Left renal cortex interstitium (tissue), 4 donors: Measurements from ENCODE around the gene KRT7. TPM values are rescaled to one million over a fixed set of nuclear protein-coding genes. Genes with fewer than 3 reads are reported as not detected.
"Not testable (repeated sequence)": the region's sequence is repeated elsewhere in the genome, so short reads cannot be mapped to it uniquely, and the experiment has no call there.

Source experiments
- DNase-seq, 4 donors: peaks; one replicate each; pipeline ENCODE4 v3.0.0-alpha.2; 2013; ENCODE audit warnings: low read depth in 4 of 4, low spot score in 2 of 4, missing footprints in 1 of 4
- polyA plus RNA-seq, 4 donors: library from polyadenylated mRNA; unstranded; fragments of 120-200 nt; gene quantifications; one replicate each; pipeline ENCODE4 v1.2.1, GENCODE V29; 2013; ENCODE audit not compliant: insufficient read length in 4 of 4

Gene KRT7
- polyA plus RNA-seq, 4 donors = 61.8 to 110 (median 77.3) TPM

- DNase-seq = no peak
Observed at GRCh38 chr12:52253391-52254179, 20.5 kb downstream of the KRT7 start.

- DNase-seq = no peak
Observed at GRCh38 chr12:52254180-52254964, 21.3 kb downstream of the KRT7 start.

GRCh38 chr12:52254965-52255751, 22.1 kb downstream of the KRT7 start:
- no peak for DNase-seq

GRCh38 chr12:52255926-52256583, 23.0 kb downstream of the KRT7 start:
- no peak for DNase-seq

- no peak for DNase-seq
Observed at GRCh38 chr12:52256584-52256935, 23.5 kb downstream of the KRT7 start.

- DNase-seq = no peak
Observed at GRCh38 chr12:52257074-52257551, 24.1 kb downstream of the KRT7 start.

- not testable (repeated sequence) for DNase-seq
Observed at GRCh38 chr12:52257922-52258321, 24.9 kb downstream of the KRT7 start.

- DNase-seq = no peak
Observed at GRCh38 chr12:52258335-52258901, 25.4 kb downstream of the KRT7 start.

- DNase-seq = no peak
Observed at GRCh38 chr12:52259657-52260243, 26.7 kb downstream of the KRT7 start.

- peak in 1 of 4 donors; percentile 61 for DNase-seq
Observed at GRCh38 chr12:52260361-52261207, 27.5 kb downstream of the KRT7 start.

GRCh38 chr12:52261208-52261484, 28.1 kb downstream of the KRT7 start:
- DNase-seq = no peak

- DNase-seq = no peak
Observed at GRCh38 chr12:52262286-52262685, 29.2 kb downstream of the KRT7 start.

GRCh38 chr12:52263761-52264434, 30.9 kb downstream of the KRT7 start:
- no peak for DNase-seq

GRCh38 chr12:52264435-52264825, 31.4 kb downstream of the KRT7 start:
- DNase-seq = no peak

- DNase-seq = no peak
Observed at GRCh38 chr12:52266514-52266913, 33.5 kb downstream of the KRT7 start.

- DNase-seq = no peak
Observed at GRCh38 chr12:52267266-52267665, 34.2 kb downstream of the KRT7 start.

GRCh38 chr12:52267699-52268098, 34.7 kb downstream of the KRT7 start:
- no peak for DNase-seq

- DNase-seq = no peak
Observed at GRCh38 chr12:52268212-52268611, 35.2 kb downstream of the KRT7 start.
